Liver (tissue), 9 donors: Measurements from ENCODE around the gene WDR7. TPM values are rescaled to one million over a fixed set of nuclear protein-coding genes. Genes with fewer than 3 reads are reported as not detected.

Experiments
- DNase-seq: peaks from one replicate; pipeline ENCODE4 v3.0.0-alpha.2; 2017; ENCODE audit warnings: low spot score
- H3K27ac ChIP-seq, 2 donors: one replicate each; pipeline ENCODE4 v1.7.0; 2013; ENCODE audit warnings: inconsistent platforms in 2 of 2, low read length in 2 of 2, control low read depth in 1 of 2, low read depth in 1 of 2, mild to moderate bottlenecking in 1 of 2
- H3K27me3 ChIP-seq, 4 donors: one replicate each; pipeline versions ENCODE4 v1.6.1 to v1.7.0; 2013; ENCODE audit warnings: low read length in 3 of 4, inconsistent platforms in 1 of 4, mild to moderate bottlenecking in 1 of 4, moderate library complexity in 1 of 4; ENCODE audit not compliant: control insufficient read depth in 4 of 4, insufficient read depth in 4 of 4
- H3K36me3 ChIP-seq, 4 donors: one replicate each; pipeline versions ENCODE4 v1.6.1 to v1.7.0; 2013; ENCODE audit warnings: low read length in 3 of 4, mild to moderate bottlenecking in 3 of 4, low read depth in 1 of 4, moderate library complexity in 1 of 4; ENCODE audit not compliant: control insufficient read depth in 4 of 4, insufficient read depth in 3 of 4
- H3K4me1 ChIP-seq, 4 donors: one replicate each; pipeline versions ENCODE4 v1.6.1 to v1.7.0; 2013; ENCODE audit warnings: low read length in 3 of 4, mild to moderate bottlenecking in 3 of 4, moderate library complexity in 1 of 4; ENCODE audit not compliant: control insufficient read depth in 4 of 4, insufficient read depth in 4 of 4
- H3K4me3 ChIP-seq, 3 donors: one replicate each; pipeline versions ENCODE4 v1.6.1 to v1.7.0; 2013; ENCODE audit warnings: low read length in 3 of 3, control low read depth in 1 of 3, low read depth in 1 of 3, mild to moderate bottlenecking in 1 of 3
- H3K9ac ChIP-seq, 2 donors: one replicate each; pipeline ENCODE4 v1.7.0; 2013; ENCODE audit warnings: low read length in 2 of 2, mild to moderate bottlenecking in 2 of 2, moderate library complexity in 2 of 2, control low read depth in 1 of 2, low read depth in 1 of 2
- H3K9me3 ChIP-seq, 4 donors: one replicate each; pipeline versions ENCODE4 v1.6.1 to v1.7.0; 2013; ENCODE audit warnings: low read length in 3 of 4; ENCODE audit not compliant: control insufficient read depth in 4 of 4
- EGR1 ChIP-seq, 2 donors: IDR thresholded peaks; 2 replicates each; pipeline ENCODE4 v1.6.1; 2016 to 2018; ENCODE audit warnings: antibody characterized with exemption in 2 of 2, low read depth in 2 of 2
- FOXA1 ChIP-seq: IDR thresholded peaks from 2 replicates; pipeline ENCODE4 v1.6.1; 2016; ENCODE audit warnings: antibody characterized with exemption
- FOXA2 ChIP-seq: IDR thresholded peaks from 2 replicates; pipeline ENCODE4 v1.6.1; 2016; ENCODE audit warnings: antibody characterized with exemption
- GABPA ChIP-seq, 2 donors: IDR thresholded peaks in 1 of 2; conservative IDR thresholded peaks in 1 of 2; 2 replicates each; pipeline ENCODE4 v1.6.1; 2016; ENCODE audit warnings: antibody characterized with exemption in 2 of 2, mild to moderate bottlenecking in 1 of 2, moderate library complexity in 1 of 2
- HNF4A ChIP-seq, 2 donors: conservative IDR thresholded peaks; 2 replicates each; pipeline ENCODE4 v1.6.1; 2016; ENCODE audit warnings: antibody characterized with exemption in 2 of 2, mild to moderate bottlenecking in 2 of 2
- HNF4G ChIP-seq: IDR thresholded peaks from 2 replicates; pipeline ENCODE4 v1.6.1; 2016; ENCODE audit warnings: antibody characterized with exemption
- JUND ChIP-seq, 2 donors: IDR thresholded peaks; 2 replicates each; pipeline ENCODE4 v1.6.1; 2016; ENCODE audit warnings: antibody characterized with exemption in 2 of 2
- NR2F2 ChIP-seq: IDR thresholded peaks from 2 replicates; pipeline ENCODE4 v1.6.1; 2016; ENCODE audit warnings: antibody characterized with exemption
- RAD21 ChIP-seq, 2 donors: IDR thresholded peaks; 2 replicates each; pipeline ENCODE4 v1.6.1; 2016; ENCODE audit warnings: antibody characterized with exemption in 2 of 2, mild to moderate bottlenecking in 2 of 2
- RXRA ChIP-seq, 2 donors: IDR thresholded peaks; 2 replicates each; pipeline ENCODE4 v1.6.1; 2017 to 2018; ENCODE audit warnings: antibody characterized with exemption in 2 of 2, mild to moderate bottlenecking in 1 of 2
- SP1 ChIP-seq: IDR thresholded peaks from 2 replicates; pipeline ENCODE4 v1.6.1; 2018; ENCODE audit warnings: antibody characterized with exemption, mild to moderate bottlenecking
- TAF1 ChIP-seq: conservative IDR thresholded peaks from 2 replicates; pipeline ENCODE4 v1.6.1; 2016; ENCODE audit warnings: antibody characterized with exemption, mild to moderate bottlenecking
- YY1 ChIP-seq: IDR thresholded peaks from 2 replicates; pipeline ENCODE4 v1.6.1; 2016; ENCODE audit warnings: antibody characterized with exemption, mild to moderate bottlenecking
- WGBS: extraction: QIAGEN DNeasy Blood & Tissue Kit; methylation state at CpG from one replicate; pipeline ENCODE4 v1.1.7; 2013; 5-methylcytosine and 5-hydroxymethylcytosine counted together
- polyA plus RNA-seq, 2 donors: library from polyadenylated mRNA; stranded (reverse) in 1 of 2; unstranded in 1 of 2; fragments of 200-250 nt in 1 of 2; fragments of >200 nt in 1 of 2; fragmentation: Nextera tagmentation in 1 of 2; extraction: Ambion mirVana in 1 of 2; gene quantifications; one replicate each; pipeline versions ENCODE4 v1.2.1 to v1.2.3, GENCODE V29; 2013 to 2015
- total RNA-seq, 2 donors: library from RNA; depleted of rRNA; stranded (reverse); fragments of >200 nt; gene quantifications; one replicate each; pipeline ENCODE4 v1.2.3, GENCODE V29; 2014
- TF ChIP-seq, protein P1 (sequence below): IDR thresholded peaks from 2 replicates; pipeline ENCODE4 v1.6.1; 2016; ENCODE audit warnings: antibody characterized with exemption, mild to moderate bottlenecking
- TF ChIP-seq, protein P2 (sequence below): IDR thresholded peaks from 2 replicates; pipeline ENCODE4 v1.6.1; 2016; ENCODE audit warnings: antibody characterized with exemption
- TF ChIP-seq, protein P3 (sequence below): IDR thresholded peaks from 2 replicates; pipeline ENCODE4 v1.6.1; 2016; ENCODE audit warnings: antibody characterized with exemption
- TF ChIP-seq, protein P4 (sequence below): fragments of 150-350 bp; IDR thresholded peaks from 2 replicates; pipeline ENCODE4 v1.5.1; 2017; ENCODE audit warnings: improper control_type of control experiment, low read depth, low read length; ENCODE audit not compliant: missing input control
- donor health status: healthy.
- donor health status: healthy.
- donor health status: healthy.
- donor health status: healthy.
- donor health status: healthy.

WDR7 gene
- total and polyA plus RNA-seq, 4 donors = 4.5 to 26.6 (median 13.2) TPM

DNA sequence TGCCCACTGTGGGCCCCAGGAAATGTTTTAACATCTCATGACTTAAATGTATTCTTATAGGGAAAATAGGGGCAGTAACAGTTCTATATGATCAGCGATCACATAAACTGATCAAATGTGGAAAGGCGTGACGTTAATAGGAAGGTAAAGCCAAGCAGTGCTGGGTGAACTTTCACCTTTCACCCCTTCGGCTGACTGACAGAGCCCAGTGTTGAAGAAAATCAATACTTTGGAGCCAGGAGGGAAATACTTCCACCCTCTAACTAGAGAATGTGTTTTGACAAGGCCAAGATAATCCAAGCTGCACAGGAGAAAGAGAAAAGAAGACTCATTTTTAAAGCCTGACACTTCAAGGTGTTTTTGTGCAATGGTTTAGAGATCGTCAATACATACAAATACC lies 379.3 kb downstream of the WDR7 start:
- no peak for DNase-seq
- H3K9ac ChIP-seq = no peak overlapping the region
- H3K4me1 ChIP-seq = peaks cover 3 to 17% (median 8%) of the 10 kb centered on the region in 4 donors
- H3K36me3 ChIP-seq = no peaks in the 10 kb centered on the region
- 50% methylated on average over 5 of the region's 5 CpGs for WGBS
- no peaks in the 10 kb centered on the region for H3K27me3 ChIP-seq
- no peaks in the 10 kb centered on the region for H3K9me3 ChIP-seq
- no peak overlapping the region for H3K27ac ChIP-seq
- no peak overlapping the region for H3K4me3 ChIP-seq
- TF ChIP-seq JUND (IDR thresholded peaks at IDR 0.05) = no peak
- TF ChIP-seq, protein P1, sequence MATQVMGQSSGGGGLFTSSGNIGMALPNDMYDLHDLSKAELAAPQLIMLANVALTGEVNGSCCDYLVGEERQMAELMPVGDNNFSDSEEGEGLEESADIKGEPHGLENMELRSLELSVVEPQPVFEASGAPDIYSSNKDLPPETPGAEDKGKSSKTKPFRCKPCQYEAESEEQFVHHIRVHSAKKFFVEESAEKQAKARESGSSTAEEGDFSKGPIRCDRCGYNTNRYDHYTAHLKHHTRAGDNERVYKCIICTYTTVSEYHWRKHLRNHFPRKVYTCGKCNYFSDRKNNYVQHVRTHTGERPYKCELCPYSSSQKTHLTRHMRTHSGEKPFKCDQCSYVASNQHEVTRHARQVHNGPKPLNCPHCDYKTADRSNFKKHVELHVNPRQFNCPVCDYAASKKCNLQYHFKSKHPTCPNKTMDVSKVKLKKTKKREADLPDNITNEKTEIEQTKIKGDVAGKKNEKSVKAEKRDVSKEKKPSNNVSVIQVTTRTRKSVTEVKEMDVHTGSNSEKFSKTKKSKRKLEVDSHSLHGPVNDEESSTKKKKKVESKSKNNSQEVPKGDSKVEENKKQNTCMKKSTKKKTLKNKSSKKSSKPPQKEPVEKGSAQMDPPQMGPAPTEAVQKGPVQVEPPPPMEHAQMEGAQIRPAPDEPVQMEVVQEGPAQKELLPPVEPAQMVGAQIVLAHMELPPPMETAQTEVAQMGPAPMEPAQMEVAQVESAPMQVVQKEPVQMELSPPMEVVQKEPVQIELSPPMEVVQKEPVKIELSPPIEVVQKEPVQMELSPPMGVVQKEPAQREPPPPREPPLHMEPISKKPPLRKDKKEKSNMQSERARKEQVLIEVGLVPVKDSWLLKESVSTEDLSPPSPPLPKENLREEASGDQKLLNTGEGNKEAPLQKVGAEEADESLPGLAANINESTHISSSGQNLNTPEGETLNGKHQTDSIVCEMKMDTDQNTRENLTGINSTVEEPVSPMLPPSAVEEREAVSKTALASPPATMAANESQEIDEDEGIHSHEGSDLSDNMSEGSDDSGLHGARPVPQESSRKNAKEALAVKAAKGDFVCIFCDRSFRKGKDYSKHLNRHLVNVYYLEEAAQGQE = no peak
- TF ChIP-seq RAD21 (IDR thresholded peaks at IDR 0.05) = peak; percentile 10 to 33
- TF ChIP-seq EGR1 (IDR thresholded peaks at IDR 0.05; ENCODE audit: low read depth in 2 of 2) = no peak
- TF ChIP-seq RXRA (IDR thresholded peaks at IDR 0.05) = peak; percentile 64 to 78
- peak in 1 of 2 donors; percentile 32 for TF ChIP-seq HNF4A (conservative IDR thresholded peaks at IDR 0.05)
- no peak for TF ChIP-seq GABPA (IDR thresholded peaks at IDR 0.05 in 1 of 2, conservative IDR thresholded peaks at IDR 0.05 in 1 of 2)
- peak; percentile 54 for TF ChIP-seq NR2F2
- TF ChIP-seq, protein P2, sequence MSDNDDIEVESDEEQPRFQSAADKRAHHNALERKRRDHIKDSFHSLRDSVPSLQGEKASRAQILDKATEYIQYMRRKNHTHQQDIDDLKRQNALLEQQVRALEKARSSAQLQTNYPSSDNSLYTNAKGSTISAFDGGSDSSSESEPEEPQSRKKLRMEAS = no peak

DNA sequence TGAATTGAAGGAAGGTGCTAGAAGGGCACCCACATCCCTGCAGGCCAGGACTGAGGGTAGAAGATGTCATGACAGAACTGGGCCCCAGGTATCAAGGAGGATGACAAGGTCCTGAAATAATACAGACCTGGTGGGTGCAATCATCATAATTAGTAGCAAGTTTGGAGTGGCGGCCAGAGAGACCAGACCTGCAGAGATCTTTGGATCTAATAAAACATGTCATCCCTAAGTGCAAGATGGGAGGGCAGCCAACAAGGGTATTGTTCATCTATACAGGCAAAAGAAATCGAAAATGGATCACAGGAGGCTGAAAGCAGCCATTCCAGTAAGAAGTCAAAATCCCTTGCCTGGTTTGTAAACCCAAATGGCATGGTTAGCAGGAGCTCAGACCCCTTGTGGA lies 384.4 kb downstream of the WDR7 start:
- H3K27ac ChIP-seq = no peak overlapping the region
- no peaks in the 10 kb centered on the region for H3K27me3 ChIP-seq
- H3K4me3 ChIP-seq = no peak overlapping the region
- H3K36me3 ChIP-seq = no peaks in the 10 kb centered on the region
- no peaks in the 10 kb centered on the region for H3K9me3 ChIP-seq
- 97% methylated on average over 2 of the region's 2 CpGs for WGBS
- peaks cover 0 to 3% (median 1%) of the 10 kb centered on the region in 4 donors for H3K4me1 ChIP-seq
- H3K9ac ChIP-seq = no peak overlapping the region
- DNase-seq = no peak
- no peak for TF ChIP-seq GABPA (IDR thresholded peaks at IDR 0.05 in 1 of 2, conservative IDR thresholded peaks at IDR 0.05 in 1 of 2)
- TF ChIP-seq, protein P3, sequence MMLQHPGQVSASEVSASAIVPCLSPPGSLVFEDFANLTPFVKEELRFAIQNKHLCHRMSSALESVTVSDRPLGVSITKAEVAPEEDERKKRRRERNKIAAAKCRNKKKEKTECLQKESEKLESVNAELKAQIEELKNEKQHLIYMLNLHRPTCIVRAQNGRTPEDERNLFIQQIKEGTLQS = no peak
- TF ChIP-seq, protein P1 = no peak
- no peak for TF ChIP-seq HNF4G
- TF ChIP-seq NR2F2 = no peak
- no peak for TF ChIP-seq TAF1
- TF ChIP-seq FOXA1 = no peak
- no peak for TF ChIP-seq JUND (IDR thresholded peaks at IDR 0.05)
- no peak for TF ChIP-seq RAD21 (IDR thresholded peaks at IDR 0.05)
- TF ChIP-seq YY1 = no peak
- TF ChIP-seq HNF4A (conservative IDR thresholded peaks at IDR 0.05) = no peak
- TF ChIP-seq, protein P2 = no peak
- no peak for TF ChIP-seq FOXA2
- no peak for TF ChIP-seq SP1
- TF ChIP-seq EGR1 (IDR thresholded peaks at IDR 0.05; ENCODE audit: low read depth in 2 of 2) = no peak
- TF ChIP-seq, protein P4, sequence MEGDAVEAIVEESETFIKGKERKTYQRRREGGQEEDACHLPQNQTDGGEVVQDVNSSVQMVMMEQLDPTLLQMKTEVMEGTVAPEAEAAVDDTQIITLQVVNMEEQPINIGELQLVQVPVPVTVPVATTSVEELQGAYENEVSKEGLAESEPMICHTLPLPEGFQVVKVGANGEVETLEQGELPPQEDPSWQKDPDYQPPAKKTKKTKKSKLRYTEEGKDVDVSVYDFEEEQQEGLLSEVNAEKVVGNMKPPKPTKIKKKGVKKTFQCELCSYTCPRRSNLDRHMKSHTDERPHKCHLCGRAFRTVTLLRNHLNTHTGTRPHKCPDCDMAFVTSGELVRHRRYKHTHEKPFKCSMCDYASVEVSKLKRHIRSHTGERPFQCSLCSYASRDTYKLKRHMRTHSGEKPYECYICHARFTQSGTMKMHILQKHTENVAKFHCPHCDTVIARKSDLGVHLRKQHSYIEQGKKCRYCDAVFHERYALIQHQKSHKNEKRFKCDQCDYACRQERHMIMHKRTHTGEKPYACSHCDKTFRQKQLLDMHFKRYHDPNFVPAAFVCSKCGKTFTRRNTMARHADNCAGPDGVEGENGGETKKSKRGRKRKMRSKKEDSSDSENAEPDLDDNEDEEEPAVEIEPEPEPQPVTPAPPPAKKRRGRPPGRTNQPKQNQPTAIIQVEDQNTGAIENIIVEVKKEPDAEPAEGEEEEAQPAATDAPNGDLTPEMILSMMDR = no peak
